Measurements from ENCODE around the gene EFNA5. TPM values are rescaled to one million over a fixed set of nuclear protein-coding genes. Genes with fewer than 3 reads are reported as not detected.

The EFNA5 gene
- polyA plus RNA-seq, 4 donors = 26.1 to 30.3 (median 27.6) TPM

DNA sequence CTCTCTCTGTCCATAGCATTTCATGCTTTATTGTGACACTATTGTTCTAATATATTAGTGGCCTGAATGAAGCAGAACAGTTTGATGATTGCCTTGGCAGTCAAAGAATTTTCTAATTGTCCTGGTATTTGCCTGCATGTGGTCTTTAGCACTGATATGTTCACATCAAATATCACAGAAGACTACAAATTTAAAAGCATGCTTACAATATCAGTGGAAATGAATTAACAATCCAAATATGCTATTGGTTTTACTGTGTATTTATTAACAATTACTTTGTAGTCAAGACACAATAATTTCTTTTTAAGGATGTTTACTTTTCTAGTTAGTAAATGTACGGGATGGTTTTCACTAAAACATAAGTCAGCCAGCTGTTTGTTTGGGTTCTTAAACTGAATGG is 18.3 kb downstream of the EFNA5 start:
- DNase-seq (ENCODE audit: low read depth in 4 of 4, low spot score in 3 of 4) = no peak

DNA sequence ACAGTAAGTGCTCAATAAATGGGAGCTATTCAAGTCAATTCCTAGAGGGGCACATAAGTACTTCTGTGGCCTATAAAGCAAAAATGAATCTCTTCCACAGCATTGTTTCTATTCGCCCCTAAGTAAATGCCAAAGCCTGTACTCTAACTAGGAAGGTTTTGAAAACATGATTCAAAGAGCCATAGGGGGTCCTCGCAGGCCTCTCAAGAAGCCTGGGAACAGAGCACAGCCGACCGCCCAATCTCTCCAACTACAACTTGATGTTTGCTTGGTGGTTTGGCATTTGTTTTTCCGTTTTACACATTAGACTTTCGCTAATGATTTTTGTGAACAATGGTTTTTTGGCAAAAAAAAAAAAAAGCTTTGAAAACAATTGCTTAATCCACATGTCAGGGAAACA is 19.4 kb downstream of the EFNA5 start:
- no peak for DNase-seq (ENCODE audit: low read depth in 4 of 4, low spot score in 3 of 4)

- DNase-seq (ENCODE audit: low read depth in 4 of 4, low spot score in 3 of 4) = no peak
Measured at GRCh38 chr5:107646418-107646817, 24.3 kb downstream of the EFNA5 start.

DNA sequence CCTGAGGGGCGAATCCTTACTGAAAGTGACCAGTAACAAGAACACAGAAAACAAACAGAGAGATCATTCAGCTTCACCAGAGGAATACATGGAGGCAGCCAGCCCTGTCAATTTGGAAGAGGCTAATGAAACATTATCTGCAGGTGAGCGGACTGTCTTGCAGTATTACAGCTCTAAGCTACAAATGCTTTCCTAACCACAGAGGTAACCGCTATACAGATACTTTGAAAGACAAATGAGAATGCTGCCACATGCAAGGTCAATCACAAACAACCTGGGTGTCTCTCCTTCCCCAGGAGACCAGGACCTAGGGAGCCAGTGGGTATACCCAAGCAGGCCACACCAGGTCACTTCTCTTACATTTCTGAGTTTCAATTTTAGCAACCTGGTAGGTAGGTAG is 30.2 kb downstream of the EFNA5 start:
- DNase-seq (ENCODE audit: low read depth in 4 of 4, low spot score in 3 of 4) = no peak

DNA sequence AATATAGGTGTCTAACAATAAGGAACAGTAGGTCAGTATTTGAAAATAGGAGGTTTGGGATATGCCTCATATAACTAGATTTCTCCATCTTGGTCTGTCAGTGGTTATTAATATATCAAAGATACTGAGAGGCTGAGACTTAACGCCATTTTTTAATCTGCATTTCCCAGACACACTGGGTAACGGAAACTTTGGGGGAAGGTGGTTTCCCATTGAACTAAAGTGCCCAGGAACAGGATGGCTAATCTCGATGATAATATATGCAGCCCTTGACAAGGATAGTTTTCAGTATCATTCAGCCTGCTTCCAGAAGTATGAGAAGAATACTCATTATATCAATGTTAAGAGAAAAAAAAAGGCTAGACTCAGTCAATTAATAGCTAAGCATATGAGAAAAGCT is 30.7 kb downstream of the EFNA5 start:
- no peak for DNase-seq (ENCODE audit: low read depth in 4 of 4, low spot score in 3 of 4)

DNA sequence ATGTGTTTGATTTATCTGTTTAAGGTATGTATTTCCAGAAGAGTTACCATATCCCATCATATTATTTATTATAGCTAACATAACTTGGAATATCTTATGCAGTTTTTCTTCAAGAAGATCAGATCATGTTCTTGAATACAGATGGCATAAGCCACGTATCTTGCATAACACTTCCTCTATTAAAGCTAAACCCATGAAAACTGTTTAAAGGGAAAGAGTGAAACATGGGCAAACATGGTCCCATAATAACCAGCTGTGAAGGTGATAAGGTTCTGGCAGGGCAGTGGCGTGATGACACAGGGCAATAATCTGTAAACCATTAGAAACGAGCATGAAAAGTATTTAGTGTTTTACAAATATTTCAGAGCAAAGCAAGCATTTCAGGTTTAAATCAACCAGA is 34.2 kb downstream of the EFNA5 start:
- DNase-seq (ENCODE audit: low read depth in 4 of 4, low spot score in 3 of 4) = no peak

- DNase-seq (ENCODE audit: low read depth in 4 of 4, low spot score in 3 of 4) = no peak
Measured at GRCh38 chr5:107636068-107636467, 34.7 kb downstream of the EFNA5 start.

GRCh38 chr5:107634981-107635848 is 35.5 kb downstream of the EFNA5 start:
- DNase-seq (ENCODE audit: low read depth in 4 of 4, low spot score in 3 of 4) = no peak

- DNase-seq (ENCODE audit: low read depth in 4 of 4, low spot score in 3 of 4) = no peak
Measured at GRCh38 chr5:107633171-107633901, 37.4 kb downstream of the EFNA5 start.

GRCh38 chr5:107631805-107632362 is 38.9 kb downstream of the EFNA5 start:
- DNase-seq (ENCODE audit: low read depth in 4 of 4, low spot score in 3 of 4) = no peak

- DNase-seq (ENCODE audit: low read depth in 4 of 4, low spot score in 3 of 4) = no peak
Measured at GRCh38 chr5:107630184-107630583, 40.6 kb downstream of the EFNA5 start.

DNA sequence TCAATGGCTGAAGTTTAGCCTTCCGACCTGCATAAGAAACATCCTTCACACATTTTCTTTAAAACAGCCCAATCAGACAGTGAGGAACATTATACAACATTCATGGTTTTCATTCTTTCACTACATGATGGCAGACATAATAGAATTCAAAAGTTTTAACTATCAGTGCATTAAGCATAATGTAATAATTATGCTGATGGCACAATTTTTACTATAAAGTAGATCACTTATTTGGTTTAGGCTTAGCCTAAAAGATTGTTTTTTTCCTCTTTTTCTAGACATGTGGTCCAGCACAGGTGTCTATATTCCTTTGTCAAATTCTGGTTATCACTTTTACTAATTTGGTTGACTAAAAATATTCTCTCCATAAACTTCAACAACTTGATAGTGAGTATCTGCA is 46.5 kb downstream of the EFNA5 start:
- DNase-seq (ENCODE audit: low read depth in 4 of 4, low spot score in 3 of 4) = no peak

- DNase-seq (ENCODE audit: low read depth in 4 of 4, low spot score in 3 of 4) = no peak
Measured at GRCh38 chr5:107621089-107621488, 49.6 kb downstream of the EFNA5 start.

DNA sequence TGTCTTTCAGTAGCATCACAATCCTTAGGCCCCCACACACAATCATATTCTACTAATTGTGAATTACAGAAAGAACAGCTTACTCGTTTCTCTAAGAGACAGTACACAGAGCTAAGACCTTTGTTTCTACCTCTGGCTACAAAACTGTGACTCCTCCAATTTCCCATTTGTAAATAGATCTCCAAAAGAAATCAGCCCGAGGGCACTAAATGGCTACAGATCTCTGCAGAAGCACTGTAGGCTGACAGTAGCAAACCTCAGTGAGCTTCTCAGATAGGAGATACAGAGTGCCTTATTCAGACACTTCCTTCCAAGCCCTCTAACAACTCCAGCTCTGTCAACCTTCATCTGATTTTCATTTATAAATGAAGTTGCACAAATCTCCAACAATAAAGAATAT is 51.0 kb downstream of the EFNA5 start:
- DNase-seq (ENCODE audit: low read depth in 4 of 4, low spot score in 3 of 4) = no peak

DNA sequence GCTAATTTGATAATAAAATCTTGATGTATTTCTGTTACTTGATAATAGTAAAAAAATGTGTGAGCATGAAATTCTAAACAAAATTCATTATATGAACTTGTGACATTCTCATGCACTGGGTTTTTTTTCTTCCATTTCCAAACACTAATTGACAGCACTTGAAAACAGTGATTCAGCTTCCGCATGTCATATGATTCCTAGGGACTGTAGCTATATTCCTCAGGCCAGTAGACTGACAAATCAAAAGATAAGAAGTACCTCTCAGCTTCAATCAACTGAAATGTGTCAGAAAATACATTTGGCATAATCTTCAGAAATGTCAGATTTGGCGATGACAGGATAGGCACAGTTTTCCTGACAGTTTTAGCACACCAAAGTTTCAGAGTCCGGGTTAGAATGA is 52.5 kb downstream of the EFNA5 start:
- no peak for DNase-seq (ENCODE audit: low read depth in 4 of 4, low spot score in 3 of 4)

GRCh38 chr5:107617052-107617451 is 53.7 kb downstream of the EFNA5 start:
- DNase-seq (ENCODE audit: low read depth in 4 of 4, low spot score in 3 of 4) = no peak

- no peak for DNase-seq (ENCODE audit: low read depth in 4 of 4, low spot score in 3 of 4)
Measured at GRCh38 chr5:107616213-107616612, 54.5 kb downstream of the EFNA5 start.

- no peak for DNase-seq (ENCODE audit: low read depth in 4 of 4, low spot score in 3 of 4)
Measured at GRCh38 chr5:107615299-107615817, 55.4 kb downstream of the EFNA5 start.

GRCh38 chr5:107612541-107612940 is 58.2 kb downstream of the EFNA5 start:
- no peak for DNase-seq (ENCODE audit: low read depth in 4 of 4, low spot score in 3 of 4)

DNA sequence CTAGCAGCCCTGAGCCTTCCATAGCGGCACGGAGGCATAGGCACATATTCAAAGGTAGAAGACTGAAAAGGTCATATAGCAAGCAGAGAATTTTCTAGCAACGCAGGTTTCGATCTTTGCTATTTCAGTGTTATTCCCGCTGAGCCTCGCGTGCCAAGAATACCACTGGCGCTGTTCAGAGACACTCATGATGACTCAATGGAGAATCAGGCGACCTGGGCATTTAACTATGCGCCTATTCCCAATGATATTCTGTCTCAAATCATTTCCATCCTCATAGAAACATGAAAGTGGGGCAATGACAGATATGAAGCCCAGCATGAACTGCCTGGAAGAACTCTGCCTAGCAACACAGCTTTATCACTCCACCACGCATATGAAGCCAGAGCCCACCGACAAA is 59.9 kb downstream of the EFNA5 start:
- DNase-seq (ENCODE audit: low read depth in 4 of 4, low spot score in 3 of 4) = no peak

- DNase-seq (ENCODE audit: low read depth in 4 of 4, low spot score in 3 of 4) = no peak
Measured at GRCh38 chr5:107607671-107608345, 62.9 kb downstream of the EFNA5 start.

Data from right renal pelvis (tissue), 4 donors.